H1 (cell line): ENCODE data around the gene POLN. TPM values are rescaled to one million over a fixed set of nuclear protein-coding genes. Genes with fewer than 3 reads are reported as not detected.

ENCODE experiments used
- CTCF ChIA-PET: fragments of 300-600 bp; sonication (Branson Sonifier 250); formaldehyde crosslinking; loops from one replicate; lab custom pipeline; 2021; ENCODE audit not compliant: partially characterized antibody; lab: Charles Lee
- POLR2A ChIA-PET: fragments of 300-600 bp; sonication (Branson Sonifier 250); formaldehyde crosslinking; loops from one replicate; lab custom pipeline; 2021; ENCODE audit warnings: inconsistent platforms; ENCODE audit not compliant: partially characterized antibody; lab: Charles Lee
- DNase-seq, 2 experiments: peaks; one replicate each; pipeline versions ENCODE4 v3.0.0 to v3.0.0-alpha.2; 2010 to 2022; ENCODE audit warnings: low spot score in 2 of 2, low read depth in 1 of 2, mixed read lengths in 1 of 2
- FAIRE-seq: peaks from 2 replicates; lab custom pipeline; 2011; peaks lifted over from hg19 to GRCh38; lab: Jason Lieb, UNC
- H2AFZ ChIP-seq: 2 replicates; pipeline ENCODE4 v1.8.1; 2012; ENCODE audit warnings: low read length, inconsistent platforms
- H2AK5ac ChIP-seq: 2 replicates; pipeline ENCODE4 v1.6.1; 2013; ENCODE audit warnings: low read depth, low read length
- H2BK120ac ChIP-seq: replicated peaks from 2 replicates; pipeline ENCODE3; 2013; ENCODE audit warnings: low read depth, low read length, inconsistent platforms
- H2BK12ac ChIP-seq: 2 replicates; pipeline ENCODE4 v1.6.1; 2013; ENCODE audit warnings: low read depth, low read length
- H2BK15ac ChIP-seq: 2 replicates; pipeline ENCODE4 v1.6.1; 2013; ENCODE audit warnings: low read length
- H2BK20ac ChIP-seq: 2 replicates; pipeline ENCODE4 v1.6.1; 2013; ENCODE audit warnings: low read length
- H2BK5ac ChIP-seq: 2 replicates; pipeline ENCODE4 v1.6.1; 2013; ENCODE audit warnings: low read depth, low read length
- H3K14ac ChIP-seq: 2 replicates; pipeline ENCODE4 v1.6.1; 2013; ENCODE audit warnings: inconsistent platforms; ENCODE audit not compliant: insufficient read length
- H3K18ac ChIP-seq: 2 replicates; pipeline ENCODE4 v1.6.1; 2013; ENCODE audit warnings: low read length; ENCODE audit errors: extremely low read depth
- H3K23ac ChIP-seq: 2 replicates; pipeline ENCODE4 v1.6.1; 2013; ENCODE audit warnings: inconsistent platforms; ENCODE audit not compliant: insufficient read length
- H3K23me2 ChIP-seq: 2 replicates; pipeline ENCODE4 v1.6.1; 2013; ENCODE audit warnings: low read depth, low read length
- H3K27ac ChIP-seq: 2 replicates; pipeline ENCODE4 v1.6.1; 2011; ENCODE audit warnings: low read depth, low read length, inconsistent platforms
- H3K27me3 ChIP-seq, 4 experiments: replicated peaks in 1 of 4; 1 replicate in 1 of 4; 2 replicates in 3 of 4; pipeline versions ENCODE4 v1.6.1 to v1.8.1; 2011 to 2013; ENCODE audit warnings: low read length in 3 of 4, mild to moderate bottlenecking in 3 of 4, inconsistent platforms in 2 of 4, mixed read lengths in 2 of 4, moderate library complexity in 1 of 4; ENCODE audit not compliant: control insufficient read depth in 3 of 4, insufficient read depth in 3 of 4; ENCODE audit errors: extremely low read depth in 1 of 4
- H3K36me3 ChIP-seq, 4 experiments: 2 replicates each; pipeline versions ENCODE4 v1.6.1 to v1.8.1; 2011 to 2013; ENCODE audit warnings: mild to moderate bottlenecking in 4 of 4, low read length in 3 of 4, moderate library complexity in 2 of 4, control low read depth in 1 of 4, inconsistent platforms in 1 of 4; ENCODE audit not compliant: insufficient read depth in 4 of 4, control insufficient read depth in 2 of 4
- H3K4ac ChIP-seq: replicated peaks from 2 replicates; pipeline ENCODE3; 2013; ENCODE audit warnings: low read length, low read depth, mixed read lengths, inconsistent platforms; ENCODE audit not compliant: insufficient read length
- H3K4me1 ChIP-seq, 4 experiments: replicated peaks in 1 of 4; 1 replicate in 1 of 4; 2 replicates in 3 of 4; pipeline versions ENCODE4 v1.6.1 to v1.8.1; 2011 to 2013; ENCODE audit warnings: low read length in 3 of 4, inconsistent platforms in 2 of 4, mixed read lengths in 1 of 4; ENCODE audit not compliant: insufficient read depth in 4 of 4, control insufficient read depth in 3 of 4
- H3K4me2 ChIP-seq, 2 experiments: 2 replicates each; pipeline versions ENCODE4 v1.6.1 to v1.8.1; 2011 to 2013; ENCODE audit warnings: low read depth in 2 of 2, low read length in 2 of 2, control low read depth in 1 of 2, inconsistent platforms in 1 of 2, mild to moderate bottlenecking in 1 of 2; ENCODE audit not compliant: insufficient read depth in 1 of 2
- H3K4me3 ChIP-seq, 4 experiments: fragments of 200-600, 300-600 bp in 1 of 4; sonication (generic), shearing (Covaris generic), sonication (Bioruptor Twin) in 1 of 4; 2 replicates each; pipeline versions ENCODE4 v1.5.1 to v1.8.1; 2011 to 2016; ENCODE audit warnings: low read length in 4 of 4, low read depth in 3 of 4, control low read depth in 2 of 4, inconsistent platforms in 2 of 4, mild to moderate bottlenecking in 2 of 4, mixed read lengths in 1 of 4, moderate library complexity in 1 of 4; ENCODE audit not compliant: insufficient read depth in 2 of 4; ENCODE audit errors: extremely low read depth in 1 of 4
- H3K56ac ChIP-seq: replicated peaks from 2 replicates; pipeline ENCODE3; 2013; ENCODE audit warnings: low read depth, mild to moderate bottlenecking, mixed read lengths, low read length, inconsistent platforms; ENCODE audit not compliant: insufficient read length
- H3K79me1 ChIP-seq: 2 replicates; pipeline ENCODE4 v1.6.1; 2013; ENCODE audit warnings: low read depth, low read length, control low read depth
- H3K79me2 ChIP-seq, 2 experiments: 2 replicates each; pipeline versions ENCODE4 v1.6.1 to v1.8.1; 2012 to 2013; ENCODE audit warnings: low read length in 2 of 2, mild to moderate bottlenecking in 2 of 2, inconsistent platforms in 1 of 2; ENCODE audit not compliant: insufficient read depth in 2 of 2, control insufficient read depth in 1 of 2
- H3K9ac ChIP-seq, 4 experiments: replicated peaks in 1 of 4; 1 replicate in 1 of 4; 2 replicates in 3 of 4; pipeline versions ENCODE4 v1.6.1 to v1.8.1; 2011 to 2013; ENCODE audit warnings: low read depth in 3 of 4, low read length in 3 of 4, control low read depth in 2 of 4, mild to moderate bottlenecking in 2 of 4, moderate library complexity in 2 of 4, inconsistent platforms in 1 of 4; ENCODE audit errors: extremely low read depth in 1 of 4
- H3K9me3 ChIP-seq, 2 experiments: 2 replicates each; pipeline versions ENCODE4 v1.6.1 to v1.8.1; 2012 to 2013; ENCODE audit warnings: mild to moderate bottlenecking in 2 of 2, moderate library complexity in 2 of 2, control low read depth in 1 of 2, inconsistent platforms in 1 of 2, low read depth in 1 of 2, low read length in 1 of 2, mixed read lengths in 1 of 2; ENCODE audit not compliant: insufficient read depth in 2 of 2
- H4K20me1 ChIP-seq, 2 experiments: replicated peaks in 1 of 2; 2 replicates each; pipeline versions ENCODE3 to v1.8.1; 2011 to 2013; ENCODE audit warnings: inconsistent platforms in 2 of 2, low read length in 2 of 2, mild to moderate bottlenecking in 1 of 2; ENCODE audit not compliant: insufficient read depth in 2 of 2, control insufficient read depth in 1 of 2
- H4K5ac ChIP-seq: 2 replicates; pipeline ENCODE4 v1.6.1; 2013; ENCODE audit warnings: low read length, low read depth, mixed read lengths, inconsistent platforms; ENCODE audit not compliant: insufficient read length
- H4K8ac ChIP-seq: 2 replicates; pipeline ENCODE4 v1.8.0; 2013; ENCODE audit warnings: mild to moderate bottlenecking, moderate library complexity, low read length, inconsistent platforms; ENCODE audit not compliant: insufficient read depth; ENCODE audit errors: extremely low read depth
- H4K91ac ChIP-seq: replicated peaks from 2 replicates; pipeline ENCODE3; 2013; ENCODE audit warnings: low read length, mixed read lengths, inconsistent platforms; ENCODE audit not compliant: insufficient read length
- JUN ChIP-seq: IDR thresholded peaks from 2 replicates; pipeline ENCODE4 v1.6.1; 2011; ENCODE audit warnings: low read depth, mild to moderate bottlenecking, improper control_type of control experiment, low read length
- SIX5 ChIP-seq: IDR thresholded peaks from 2 replicates; pipeline ENCODE4 v1.6.1; 2011; ENCODE audit warnings: mild to moderate bottlenecking, low read depth, low read length
- WGBS, 2 experiments: shearing (Covaris generic) in 1 of 2; methylation state at CpG; one replicate each; pipeline versions ENCODE4 v1.1.6 to v1.1.7; 2013 to 2015; ENCODE audit warnings: low lambda C conversion rate in 2 of 2, mixed read lengths in 2 of 2, inconsistent platforms in 1 of 2, low coverage in 1 of 2, missing lambda C conversion rate in 1 of 2; ENCODE audit not compliant: insufficient replicate concordance in 2 of 2, insufficient coverage in 1 of 2, insufficient read length in 1 of 2; ENCODE audit errors: extremely low coverage in 1 of 2, missing lambda C conversion rate in 1 of 2; 5-methylcytosine and 5-hydroxymethylcytosine counted together
- polyA plus RNA-seq, 7 experiments: library from polyadenylated mRNA; depleted of rRNA in 3 of 7; stranded (reverse) in 5 of 7; unstranded in 2 of 7; fragments of >200 nt in 5 of 7; fragments of 200-250 nt in 2 of 7; gene quantifications; 1 replicate in 5 of 7; 2 replicates in 1 of 7; 4 replicates in 1 of 7; pipeline versions ENCODE4 v1.2.1 to v1.2.3, GENCODE V29; 2011 to 2013; ENCODE audit warnings: missing spikeins in 2 of 7, mixed read lengths in 2 of 7
- total RNA-seq: library from RNA; stranded (reverse); fragmentation: NEBNext Ultra II Directional; extraction: Animal tissue kit (Norgen Biotek cat#: 25700); gene quantifications from 2 replicates; pipeline ENCODE4 v1.2.1, GENCODE V29; 2021

POLN gene
- total and polyA plus RNA-seq, 2 of the 8 experiments (the other 6 are each of a cell fraction or from before 2014, with no cell fraction given): 0.98 to 1.5 TPM

DNA sequence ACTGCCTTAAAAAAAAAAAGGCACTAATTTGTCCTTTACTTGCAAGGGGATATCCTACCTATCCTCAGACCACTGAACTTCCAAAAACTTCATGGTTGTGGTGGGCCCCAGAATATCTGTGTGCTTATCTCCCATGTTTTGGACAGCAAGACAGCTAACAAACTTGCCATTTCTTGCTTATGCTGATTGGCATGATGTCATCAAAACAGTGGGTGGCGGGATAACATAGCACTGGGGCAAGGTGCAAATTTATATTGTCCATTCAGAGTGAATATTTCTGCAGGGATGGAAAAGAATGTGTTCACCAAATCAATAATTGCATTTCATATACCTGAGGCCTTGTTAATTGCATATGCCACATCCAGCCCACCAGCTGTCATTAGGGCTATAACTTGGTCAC, 23.5 kb downstream of the POLN start:
- no peak overlapping the region for H4K5ac ChIP-seq
- H4K20me1 ChIP-seq: peaks cover 1 to 4% of the 10 kb centered on the region in 2 experiments
- H2BK20ac ChIP-seq: no peak overlapping the region
- H3K4ac ChIP-seq: no peak overlapping the region
- no peak overlapping the region for H2BK120ac ChIP-seq
- no peaks in the 10 kb centered on the region for H3K27me3 ChIP-seq
- no peak overlapping the region for H3K56ac ChIP-seq
- H3K4me2 ChIP-seq: no peak overlapping the region
- ChIA-PET POLR2A (no interaction called here), CTCF (interaction anchor here (1.1 to 4.0 kb wide), 7 partner anchors 18 to 223 kb away, joined by 4 to 69 read pairs (median 5); no protein-coding TSS in a partner anchor)
- H3K14ac ChIP-seq: no peak overlapping the region
- H3K9me3 ChIP-seq: no peaks in the 10 kb centered on the region
- H3K4me3 ChIP-seq: no peak overlapping the region
- DNase-seq: no peak
- no peak overlapping the region for H3K23ac ChIP-seq
- no peaks in the 10 kb centered on the region for H3K79me2 ChIP-seq
- H3K27ac ChIP-seq: no peak overlapping the region
- no peaks in the 10 kb centered on the region for H3K36me3 ChIP-seq
- H2AK5ac ChIP-seq: no peak overlapping the region
- WGBS, 2 experiments: 100% methylated on average over 1 of the region's 1 CpG; no CpG with 5 or more reads in 1 of the 2 experiments
- H2BK5ac ChIP-seq: no peak overlapping the region
- no peak for FAIRE-seq
- no peaks in the 10 kb centered on the region for H3K23me2 ChIP-seq
- no peak overlapping the region for H4K91ac ChIP-seq
- H2AFZ ChIP-seq: no peak overlapping the region
- H2BK12ac ChIP-seq: no peak overlapping the region
- no peak overlapping the region for H3K9ac ChIP-seq
- H2BK15ac ChIP-seq: no peak overlapping the region
- H3K4me1 ChIP-seq: peaks cover 10 to 36% (median 19%) of the 10 kb centered on the region in 4 experiments; a peak in 6 of 7 replicates
- H3K18ac ChIP-seq: no peak overlapping the region
- H4K8ac ChIP-seq: no peak overlapping the region
- H3K79me1 ChIP-seq: no peaks in the 10 kb centered on the region
- TF ChIP-seq SIX5: no peak
- TF ChIP-seq JUN: no peak
